Neural crest cell (in vitro differentiated cells): ENCODE results near the gene NKAIN1. TPM values are rescaled to one million over a fixed set of nuclear protein-coding genes. Genes with fewer than 3 reads are reported as not detected.
A peak's percentile ranks its signal among the peaks of the same experiment; 100 is the strongest.

ENCODE experiments used
- DNase-seq: peaks from one replicate; pipeline ENCODE4 v3.0.0; 2021; ENCODE audit warnings: low read depth, mixed read lengths, low spot score
- H3K27ac Mint-ChIP-seq: one replicate; pipeline ENCODE4 v1.8.0; 2021; ENCODE audit warnings: mild to moderate bottlenecking, mixed read lengths; ENCODE audit not compliant: unreplicated experiment
- H3K27me3 Mint-ChIP-seq: 2 replicates; pipeline ENCODE4 v1.8.0; 2021; ENCODE audit warnings: low read depth, mild to moderate bottlenecking, mixed read lengths
- H3K36me3 Mint-ChIP-seq: 2 replicates; pipeline ENCODE4 v1.8.0; 2021; ENCODE audit warnings: low read depth, mild to moderate bottlenecking, mixed read lengths
- H3K4me1 Mint-ChIP-seq: 2 replicates; pipeline ENCODE4 v1.8.0; 2021; ENCODE audit warnings: mixed read lengths
- H3K4me3 Mint-ChIP-seq: one replicate; pipeline ENCODE4 v1.8.0; 2021; ENCODE audit warnings: mild to moderate bottlenecking, mixed read lengths
- H3K9me3 Mint-ChIP-seq: 2 replicates; pipeline ENCODE4 v1.8.0; 2021; ENCODE audit warnings: mixed read lengths
- total RNA-seq: library from RNA; stranded (reverse); gene quantifications from 2 replicates; pipeline ENCODE4 v1.2.1, GENCODE V29; 2021
- TF ChIP-seq, protein P1 (sequence below): fragments of 200-600 bp; sonication (generic); conservative IDR thresholded peaks from 2 replicates; pipeline ENCODE4 v1.5.0; 2021; ENCODE audit warnings: antibody characterized with exemption, mild to moderate bottlenecking

The NKAIN1 gene
- total RNA-seq, 1 donor from 2014 or later = 73.2 TPM

DNA sequence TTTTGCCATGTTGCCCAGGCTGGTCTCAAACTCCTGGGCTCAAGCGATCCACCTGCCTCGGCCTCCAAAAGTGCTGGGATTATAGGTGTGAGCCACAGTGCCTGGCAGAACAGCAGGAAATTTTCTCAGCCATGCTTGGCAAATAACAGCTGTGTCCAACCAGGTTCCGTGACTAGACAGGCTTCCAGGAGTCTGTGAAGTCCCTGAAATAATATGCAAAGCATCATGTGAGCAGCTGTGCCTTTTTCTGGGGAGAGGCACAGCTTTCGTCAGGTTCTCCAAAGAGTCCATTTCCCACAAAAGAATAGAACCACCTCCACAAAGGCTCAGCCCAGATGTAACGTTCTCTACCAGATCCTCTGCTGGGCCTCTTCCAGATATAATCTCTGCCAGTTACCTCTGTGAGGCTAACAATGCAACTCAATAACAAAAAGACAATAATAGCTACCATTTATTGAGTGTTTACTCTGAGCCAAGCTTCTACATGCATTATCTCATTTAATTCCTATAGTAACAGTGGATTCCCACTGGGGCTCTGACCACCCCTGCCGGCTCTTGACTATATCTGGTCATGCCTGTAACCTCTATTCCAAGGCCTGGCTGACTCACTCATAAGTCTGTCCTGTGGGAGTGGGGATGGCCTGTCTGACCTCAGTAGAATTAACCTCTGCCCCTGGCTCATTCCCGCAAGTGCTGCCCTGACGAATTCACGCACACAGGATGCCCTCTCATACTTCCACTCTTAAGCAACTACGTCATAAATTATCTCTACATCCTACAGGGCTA, 4.0 kb upstream of the NKAIN1 start:
- Mint-ChIP-seq H3K9me3 (no peaks in the 10 kb centered on the region), H3K4me1 (peaks cover 22% of the 10 kb centered on the region), H3K27ac (no peak overlapping the region), H3K36me3 (no peaks in the 10 kb centered on the region), H3K4me3 (peak overlapping the region; percentile 63), H3K27me3 (no peaks in the 10 kb centered on the region)
- DNase-seq = no peak
- TF ChIP-seq, protein P1, sequence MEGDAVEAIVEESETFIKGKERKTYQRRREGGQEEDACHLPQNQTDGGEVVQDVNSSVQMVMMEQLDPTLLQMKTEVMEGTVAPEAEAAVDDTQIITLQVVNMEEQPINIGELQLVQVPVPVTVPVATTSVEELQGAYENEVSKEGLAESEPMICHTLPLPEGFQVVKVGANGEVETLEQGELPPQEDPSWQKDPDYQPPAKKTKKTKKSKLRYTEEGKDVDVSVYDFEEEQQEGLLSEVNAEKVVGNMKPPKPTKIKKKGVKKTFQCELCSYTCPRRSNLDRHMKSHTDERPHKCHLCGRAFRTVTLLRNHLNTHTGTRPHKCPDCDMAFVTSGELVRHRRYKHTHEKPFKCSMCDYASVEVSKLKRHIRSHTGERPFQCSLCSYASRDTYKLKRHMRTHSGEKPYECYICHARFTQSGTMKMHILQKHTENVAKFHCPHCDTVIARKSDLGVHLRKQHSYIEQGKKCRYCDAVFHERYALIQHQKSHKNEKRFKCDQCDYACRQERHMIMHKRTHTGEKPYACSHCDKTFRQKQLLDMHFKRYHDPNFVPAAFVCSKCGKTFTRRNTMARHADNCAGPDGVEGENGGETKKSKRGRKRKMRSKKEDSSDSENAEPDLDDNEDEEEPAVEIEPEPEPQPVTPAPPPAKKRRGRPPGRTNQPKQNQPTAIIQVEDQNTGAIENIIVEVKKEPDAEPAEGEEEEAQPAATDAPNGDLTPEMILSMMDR = no peak

DNA sequence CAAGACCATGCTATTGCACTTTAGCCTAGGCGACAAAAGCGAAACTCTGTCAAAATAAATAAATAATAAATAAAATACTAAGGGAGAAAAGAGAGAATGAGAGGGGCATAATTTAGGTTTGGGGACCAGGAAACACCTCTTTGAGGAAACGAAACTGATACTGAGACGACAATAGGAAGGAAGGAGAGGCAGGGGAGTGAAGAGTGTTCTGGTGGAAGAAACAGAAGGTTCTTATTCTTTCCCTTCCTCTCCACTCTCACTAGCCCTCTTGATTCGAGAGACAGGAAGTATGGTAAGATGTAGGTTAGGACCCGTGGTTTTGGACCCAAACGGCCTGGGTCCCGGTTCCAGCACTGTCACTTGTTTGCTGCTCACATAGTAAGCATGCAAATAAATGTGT, 1.6 kb upstream of the NKAIN1 start:
- TF ChIP-seq, protein P1 = no peak
- Mint-ChIP-seq H3K9me3 (no peaks in the 10 kb centered on the region), H3K4me1 (peaks cover 32% of the 10 kb centered on the region), H3K27me3 (no peaks in the 10 kb centered on the region), H3K27ac (no peak overlapping the region), H3K36me3 (no peaks in the 10 kb centered on the region), H3K4me3 (no peak overlapping the region)
- no peak for DNase-seq

DNA sequence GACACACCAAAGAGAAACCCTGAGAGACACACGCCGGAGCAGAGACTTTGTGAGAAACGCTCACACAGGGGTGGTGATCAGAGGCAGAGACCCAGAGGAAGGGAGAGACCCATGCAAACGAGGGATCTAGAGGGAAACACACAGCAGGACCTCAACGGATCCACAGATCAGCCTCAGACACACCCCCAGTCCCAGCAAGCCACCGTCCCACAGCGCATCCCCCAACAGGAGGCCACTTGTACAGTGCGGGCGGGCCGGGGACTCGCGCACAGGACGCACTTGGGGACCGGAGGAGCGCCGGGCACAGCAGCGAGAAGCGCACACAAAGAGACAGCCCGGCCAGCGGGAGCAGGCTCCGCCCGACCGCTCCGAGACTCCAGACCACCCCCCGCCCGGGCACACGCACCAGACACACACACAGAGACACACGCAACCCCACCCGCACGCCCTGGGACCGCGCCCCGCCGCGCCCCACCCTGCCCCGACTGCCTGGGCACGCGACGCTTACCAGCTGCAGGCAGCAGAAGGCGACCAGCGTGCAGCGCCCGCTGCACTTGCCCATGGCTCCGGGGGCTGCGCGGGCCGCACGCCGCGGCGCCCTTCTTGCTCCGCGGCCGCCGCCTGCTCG, 587 bp downstream of the NKAIN1 start:
- Mint-ChIP-seq H3K4me3 (peak overlapping the region; percentile 92), H3K4me1 (peaks cover 42% of the 10 kb centered on the region), H3K36me3 (no peaks in the 10 kb centered on the region), H3K9me3 (no peaks in the 10 kb centered on the region), H3K27ac (peak overlapping the region; percentile 94), H3K27me3 (no peaks in the 10 kb centered on the region)
- peak; percentile 64 for DNase-seq
- TF ChIP-seq, protein P1 = no peak

DNA sequence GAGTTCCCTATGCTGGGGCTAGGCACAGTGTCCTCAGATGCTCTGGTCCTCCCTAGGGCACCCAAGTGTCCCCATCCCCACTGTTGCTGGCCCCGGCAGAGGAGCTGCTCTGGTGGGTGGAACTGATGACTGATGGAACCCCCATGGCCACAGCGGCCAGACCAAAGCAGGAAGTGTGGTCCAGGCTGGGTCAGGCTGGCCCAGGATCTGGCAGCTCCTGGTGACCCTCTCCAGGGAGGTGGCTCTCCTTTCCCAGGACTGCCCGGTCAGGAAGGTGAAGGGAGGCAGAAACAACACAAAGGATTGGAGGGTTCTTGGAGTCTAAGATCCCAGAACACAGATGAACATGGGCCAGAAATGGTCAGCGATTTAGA, 1.1 kb downstream of the NKAIN1 start:
- TF ChIP-seq, protein P1 = no peak
- H3K27me3 Mint-ChIP-seq = no peaks in the 10 kb centered on the region
- no peak for DNase-seq
- no peaks in the 10 kb centered on the region for H3K9me3 Mint-ChIP-seq
- no peaks in the 10 kb centered on the region for H3K36me3 Mint-ChIP-seq
- H3K4me1 Mint-ChIP-seq = peaks cover 42% of the 10 kb centered on the region
- H3K27ac Mint-ChIP-seq = peak overlapping the region; percentile 94
- peak overlapping the region; percentile 92 for H3K4me3 Mint-ChIP-seq

DNA sequence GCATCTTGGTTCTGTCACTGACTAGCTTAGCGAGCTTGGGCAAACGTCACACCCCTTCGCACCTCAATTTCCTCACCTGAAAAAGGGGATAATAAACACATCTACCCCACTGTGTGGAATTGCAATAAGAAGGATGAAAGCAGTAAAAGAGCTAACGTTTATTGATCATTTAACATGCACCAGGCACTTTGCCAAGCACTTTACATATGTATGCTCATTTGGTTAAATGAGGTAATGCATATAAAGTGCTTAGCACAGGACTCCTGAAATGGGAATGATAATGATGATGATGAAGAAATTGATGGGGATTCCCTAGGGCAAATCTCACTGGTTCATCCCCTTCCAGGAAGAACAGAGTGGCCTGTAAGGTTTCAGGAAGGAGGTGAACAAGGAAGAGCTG, 4.8 kb downstream of the NKAIN1 start:
- Mint-ChIP-seq H3K27me3 (no peaks in the 10 kb centered on the region), H3K27ac (no peak overlapping the region), H3K4me1 (peaks cover 39% of the 10 kb centered on the region), H3K9me3 (no peaks in the 10 kb centered on the region), H3K36me3 (no peaks in the 10 kb centered on the region), H3K4me3 (peak overlapping the region; percentile 9)
- TF ChIP-seq, protein P1 = no peak
- no peak for DNase-seq
